Chondrocyte (in vitro differentiated cells): ENCODE data around the gene CASP7. TPM values are rescaled to one million over a fixed set of nuclear protein-coding genes. Genes with fewer than 3 reads are reported as not detected.

Experiments
- DNase-seq: peaks from one replicate; pipeline ENCODE4 v3.0.0; 2021; ENCODE audit warnings: mixed read lengths, low spot score
- H3K27ac Mint-ChIP-seq: one replicate; pipeline ENCODE4 v1.8.0; 2021; ENCODE audit warnings: mild to moderate bottlenecking, moderate library complexity, mixed read lengths; ENCODE audit not compliant: unreplicated experiment
- H3K27me3 Mint-ChIP-seq: 2 replicates; pipeline ENCODE4 v1.8.0; 2021; ENCODE audit warnings: low read depth, mixed read lengths
- H3K36me3 Mint-ChIP-seq: 2 replicates; pipeline ENCODE4 v1.8.0; 2021; ENCODE audit warnings: low read depth, mixed read lengths
- H3K4me1 Mint-ChIP-seq: 2 replicates; pipeline ENCODE4 v1.8.0; 2021; ENCODE audit warnings: low read depth, mild to moderate bottlenecking, mixed read lengths
- H3K4me3 Mint-ChIP-seq: one replicate; pipeline ENCODE4 v1.8.0; 2021; ENCODE audit warnings: mild to moderate bottlenecking, moderate library complexity, mixed read lengths; ENCODE audit not compliant: unreplicated experiment
- H3K9me3 Mint-ChIP-seq: 2 replicates; pipeline ENCODE4 v1.8.0; 2021; ENCODE audit warnings: low read depth, mixed read lengths
- total RNA-seq: library from RNA; stranded (reverse); gene quantifications from 3 replicates; pipeline ENCODE4 v1.2.1, GENCODE V29; 2021
- TF ChIP-seq, protein P1 (sequence below): fragments of 200-600 bp; sonication (generic); IDR thresholded peaks from 2 replicates; pipeline ENCODE4 v1.5.0; 2021; ENCODE audit warnings: antibody characterized with exemption, mild to moderate bottlenecking, moderate library complexity

Gene CASP7
- total RNA-seq, 1 donor from 2014 or later, result 24.0 TPM

DNA sequence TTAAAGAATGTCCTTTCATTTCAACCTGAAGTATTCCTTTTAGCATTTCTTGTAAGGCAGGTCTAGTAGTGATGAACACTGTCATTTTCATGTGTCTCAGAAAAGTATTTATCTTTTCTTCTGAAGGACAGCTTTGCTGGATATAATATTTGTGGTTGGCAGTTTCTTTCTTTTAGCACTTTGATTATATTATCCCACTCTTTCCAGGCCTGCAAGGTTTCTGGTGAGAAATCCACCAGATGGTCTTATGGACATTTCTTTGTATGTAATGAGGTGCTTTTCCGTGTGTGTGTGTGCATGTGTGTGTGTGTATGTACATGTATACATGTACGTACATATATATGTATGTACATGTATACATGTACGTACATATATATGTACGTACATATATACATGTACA is 7.3 kb downstream of the CASP7 start:
- Mint-ChIP-seq H3K4me1 (peaks cover 5% of the 10 kb centered on the region), H3K27me3 (no peaks in the 10 kb centered on the region), H3K4me3 (no peak overlapping the region), H3K27ac (no peak overlapping the region), H3K9me3 (peaks cover 26% of the 10 kb centered on the region), H3K36me3 (peaks cover 18% of the 10 kb centered on the region)
- no peak for DNase-seq
- TF ChIP-seq, protein P1, sequence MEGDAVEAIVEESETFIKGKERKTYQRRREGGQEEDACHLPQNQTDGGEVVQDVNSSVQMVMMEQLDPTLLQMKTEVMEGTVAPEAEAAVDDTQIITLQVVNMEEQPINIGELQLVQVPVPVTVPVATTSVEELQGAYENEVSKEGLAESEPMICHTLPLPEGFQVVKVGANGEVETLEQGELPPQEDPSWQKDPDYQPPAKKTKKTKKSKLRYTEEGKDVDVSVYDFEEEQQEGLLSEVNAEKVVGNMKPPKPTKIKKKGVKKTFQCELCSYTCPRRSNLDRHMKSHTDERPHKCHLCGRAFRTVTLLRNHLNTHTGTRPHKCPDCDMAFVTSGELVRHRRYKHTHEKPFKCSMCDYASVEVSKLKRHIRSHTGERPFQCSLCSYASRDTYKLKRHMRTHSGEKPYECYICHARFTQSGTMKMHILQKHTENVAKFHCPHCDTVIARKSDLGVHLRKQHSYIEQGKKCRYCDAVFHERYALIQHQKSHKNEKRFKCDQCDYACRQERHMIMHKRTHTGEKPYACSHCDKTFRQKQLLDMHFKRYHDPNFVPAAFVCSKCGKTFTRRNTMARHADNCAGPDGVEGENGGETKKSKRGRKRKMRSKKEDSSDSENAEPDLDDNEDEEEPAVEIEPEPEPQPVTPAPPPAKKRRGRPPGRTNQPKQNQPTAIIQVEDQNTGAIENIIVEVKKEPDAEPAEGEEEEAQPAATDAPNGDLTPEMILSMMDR, result no peak

GRCh38 chr10:113689057-113689456 is 9.3 kb downstream of the CASP7 start:
- Mint-ChIP-seq H3K27me3 (no peaks in the 10 kb centered on the region), H3K27ac (no peak overlapping the region), H3K36me3 (peaks cover 29% of the 10 kb centered on the region), H3K4me1 (peaks cover 5% of the 10 kb centered on the region), H3K4me3 (no peak overlapping the region), H3K9me3 (peaks cover 39% of the 10 kb centered on the region)
- DNase-seq, result no peak
- TF ChIP-seq, protein P1, result no peak

- H3K36me3 Mint-ChIP-seq, result peaks cover 26% of the 10 kb centered on the region
- no peak overlapping the region for H3K27ac Mint-ChIP-seq
- H3K27me3 Mint-ChIP-seq, result no peaks in the 10 kb centered on the region
- no peak for DNase-seq
- no peak overlapping the region for H3K4me3 Mint-ChIP-seq
- peaks cover 36% of the 10 kb centered on the region for H3K9me3 Mint-ChIP-seq
- peaks cover 5% of the 10 kb centered on the region for H3K4me1 Mint-ChIP-seq
- TF ChIP-seq, protein P1, result no peak
Observed at GRCh38 chr10:113689574-113689973, 9.9 kb downstream of the CASP7 start.

GRCh38 chr10:113690749-113691148 is 11.0 kb downstream of the CASP7 start:
- DNase-seq, result no peak
- Mint-ChIP-seq H3K27ac (no peak overlapping the region), H3K27me3 (no peaks in the 10 kb centered on the region), H3K36me3 (peaks cover 27% of the 10 kb centered on the region), H3K4me1 (peaks cover 5% of the 10 kb centered on the region), H3K4me3 (no peak overlapping the region), H3K9me3 (peaks cover 30% of the 10 kb centered on the region)
- TF ChIP-seq, protein P1, result no peak

- peaks cover 27% of the 10 kb centered on the region for H3K36me3 Mint-ChIP-seq
- no peaks in the 10 kb centered on the region for H3K27me3 Mint-ChIP-seq
- peaks cover 30% of the 10 kb centered on the region for H3K9me3 Mint-ChIP-seq
- H3K27ac Mint-ChIP-seq, result no peak overlapping the region
- DNase-seq, result no peak
- TF ChIP-seq, protein P1, result no peak
- peaks cover 5% of the 10 kb centered on the region for H3K4me1 Mint-ChIP-seq
- no peak overlapping the region for H3K4me3 Mint-ChIP-seq
Observed at GRCh38 chr10:113691381-113691780, 11.7 kb downstream of the CASP7 start.
